Endothelial cell (in vitro differentiated cells): ENCODE data around the gene CNOT1. TPM values are rescaled to one million over a fixed set of nuclear protein-coding genes. Genes with fewer than 3 reads are reported as not detected.

Experiments
- DNase-seq: peaks from one replicate; pipeline ENCODE4 v3.0.0; 2021; ENCODE audit warnings: low spot score
- H3K27ac Mint-ChIP-seq: one replicate; pipeline ENCODE4 v1.8.0; 2021; ENCODE audit warnings: mixed read lengths, inconsistent platforms; ENCODE audit not compliant: unreplicated experiment
- H3K27me3 Mint-ChIP-seq: one replicate; pipeline ENCODE4 v1.8.0; 2021; ENCODE audit warnings: mild to moderate bottlenecking, moderate library complexity, mixed read lengths, inconsistent platforms; ENCODE audit not compliant: unreplicated experiment
- H3K36me3 Mint-ChIP-seq: one replicate; pipeline ENCODE4 v1.8.0; 2021; ENCODE audit warnings: mild to moderate bottlenecking, low read depth, mixed read lengths, inconsistent platforms; ENCODE audit not compliant: unreplicated experiment
- H3K4me1 Mint-ChIP-seq: one replicate; pipeline ENCODE4 v1.8.0; 2021; ENCODE audit warnings: mild to moderate bottlenecking, mixed read lengths, inconsistent platforms; ENCODE audit not compliant: unreplicated experiment
- H3K4me3 Mint-ChIP-seq: one replicate; pipeline ENCODE4 v1.8.0; 2021; ENCODE audit warnings: mild to moderate bottlenecking, mixed read lengths, inconsistent platforms; ENCODE audit not compliant: unreplicated experiment
- H3K9me3 Mint-ChIP-seq: one replicate; pipeline ENCODE4 v1.8.0; 2021; ENCODE audit warnings: mixed read lengths, inconsistent platforms; ENCODE audit not compliant: unreplicated experiment
- total RNA-seq: library from RNA; stranded (reverse); fragmentation: NEBNext Ultra II Directional; extraction: Animal tissue kit (Norgen Biotek cat#: 25700); gene quantifications from one replicate; pipeline ENCODE4 v1.2.1, GENCODE V29; 2021; ENCODE audit not compliant: unreplicated experiment
- TF ChIP-seq, protein P1 (sequence below): fragments of 200-600 bp; sonication (generic); IDR thresholded peaks from one replicate; pipeline ENCODE4 v1.5.0; 2021; ENCODE audit warnings: antibody characterized with exemption; ENCODE audit not compliant: unreplicated experiment

CNOT1 gene
- total RNA-seq, 1 donor from 2014 or later = 152 TPM

DNA sequence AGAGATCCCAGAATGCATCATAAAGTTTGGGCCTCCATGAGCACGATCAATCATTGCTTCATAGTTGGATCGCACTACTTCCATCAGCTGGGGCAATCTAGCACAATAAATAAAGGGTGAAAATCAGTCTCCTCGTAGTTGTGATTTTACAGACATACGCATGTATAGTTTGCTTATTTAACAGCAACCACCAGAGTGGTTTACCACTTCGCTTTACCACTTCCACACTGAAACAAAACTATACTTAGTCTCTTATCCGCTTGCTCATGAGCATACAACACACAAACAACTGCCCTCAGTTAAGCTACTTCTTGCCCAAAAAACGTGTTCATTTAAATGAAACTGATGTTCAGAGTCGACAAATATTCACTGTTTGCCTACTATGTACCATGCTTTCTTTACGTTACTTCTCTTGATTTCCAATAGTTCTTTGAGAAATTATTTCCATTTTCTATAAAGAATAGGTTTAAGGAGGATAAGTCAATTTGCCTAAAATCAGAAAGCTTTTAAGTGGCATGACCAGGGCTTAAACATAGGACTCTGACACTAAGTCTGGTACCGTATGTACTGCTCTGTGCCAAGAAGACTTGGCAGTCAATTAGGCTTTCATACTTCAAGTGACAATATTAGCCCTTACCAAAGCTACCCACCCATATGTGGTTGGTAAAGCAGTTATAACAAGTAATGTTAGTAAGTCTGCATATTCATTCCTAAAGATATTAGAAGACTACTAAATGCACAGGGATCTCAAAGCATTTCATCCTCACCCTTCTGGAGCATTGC is 92.3 kb downstream of the CNOT1 start:
- no peaks in the 10 kb centered on the region for H3K9me3 Mint-ChIP-seq
- no peak overlapping the region for H3K4me3 Mint-ChIP-seq
- no peak overlapping the region for H3K27ac Mint-ChIP-seq
- H3K27me3 Mint-ChIP-seq = peaks cover 2% of the 10 kb centered on the region
- DNase-seq = no peak
- peaks cover 63% of the 10 kb centered on the region for H3K36me3 Mint-ChIP-seq
- H3K4me1 Mint-ChIP-seq = no peaks in the 10 kb centered on the region
- TF ChIP-seq, protein P1, sequence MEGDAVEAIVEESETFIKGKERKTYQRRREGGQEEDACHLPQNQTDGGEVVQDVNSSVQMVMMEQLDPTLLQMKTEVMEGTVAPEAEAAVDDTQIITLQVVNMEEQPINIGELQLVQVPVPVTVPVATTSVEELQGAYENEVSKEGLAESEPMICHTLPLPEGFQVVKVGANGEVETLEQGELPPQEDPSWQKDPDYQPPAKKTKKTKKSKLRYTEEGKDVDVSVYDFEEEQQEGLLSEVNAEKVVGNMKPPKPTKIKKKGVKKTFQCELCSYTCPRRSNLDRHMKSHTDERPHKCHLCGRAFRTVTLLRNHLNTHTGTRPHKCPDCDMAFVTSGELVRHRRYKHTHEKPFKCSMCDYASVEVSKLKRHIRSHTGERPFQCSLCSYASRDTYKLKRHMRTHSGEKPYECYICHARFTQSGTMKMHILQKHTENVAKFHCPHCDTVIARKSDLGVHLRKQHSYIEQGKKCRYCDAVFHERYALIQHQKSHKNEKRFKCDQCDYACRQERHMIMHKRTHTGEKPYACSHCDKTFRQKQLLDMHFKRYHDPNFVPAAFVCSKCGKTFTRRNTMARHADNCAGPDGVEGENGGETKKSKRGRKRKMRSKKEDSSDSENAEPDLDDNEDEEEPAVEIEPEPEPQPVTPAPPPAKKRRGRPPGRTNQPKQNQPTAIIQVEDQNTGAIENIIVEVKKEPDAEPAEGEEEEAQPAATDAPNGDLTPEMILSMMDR = no peak

DNA sequence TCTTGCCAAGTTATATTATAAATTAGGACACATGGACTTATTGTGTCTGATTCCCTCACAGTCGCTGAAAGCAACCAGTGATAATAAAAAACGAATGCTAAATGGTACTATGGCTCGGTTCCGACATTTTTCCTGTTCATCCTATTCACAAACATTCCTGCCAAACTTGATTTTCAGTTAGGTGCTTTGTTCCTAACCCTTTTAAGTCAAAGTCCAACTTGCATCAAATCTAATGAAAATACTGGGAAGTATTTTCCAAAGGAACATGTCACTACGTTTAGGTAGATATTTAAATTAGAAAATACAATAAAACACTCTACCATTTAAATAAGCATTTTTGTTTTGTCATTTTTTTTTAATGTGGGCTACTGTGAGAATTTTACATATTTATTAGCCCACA is 93.3 kb downstream of the CNOT1 start:
- Mint-ChIP-seq H3K27ac (no peak overlapping the region), H3K4me1 (no peaks in the 10 kb centered on the region), H3K4me3 (no peak overlapping the region), H3K27me3 (peaks cover 2% of the 10 kb centered on the region), H3K9me3 (no peaks in the 10 kb centered on the region), H3K36me3 (peaks cover 65% of the 10 kb centered on the region)
- DNase-seq = no peak
- TF ChIP-seq, protein P1 = no peak

DNA sequence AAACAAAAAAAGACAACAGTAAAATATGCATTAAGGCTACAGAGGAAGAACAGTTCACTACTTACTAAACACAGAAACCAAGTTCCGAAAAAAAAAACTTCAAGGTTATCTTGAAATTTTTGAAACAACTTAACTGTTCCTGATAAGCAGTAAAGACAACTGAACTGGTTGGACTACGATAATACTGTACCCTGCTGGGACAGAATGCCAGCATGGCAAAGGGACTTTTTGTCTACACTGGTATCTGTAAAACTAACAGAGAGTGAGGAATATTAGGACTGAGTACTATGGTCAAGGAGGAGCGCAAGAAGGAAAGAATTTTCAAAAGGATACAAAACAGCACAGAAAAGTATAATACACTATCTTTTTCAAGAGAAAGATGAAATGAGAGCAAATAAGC is 94.5 kb downstream of the CNOT1 start:
- no peaks in the 10 kb centered on the region for H3K9me3 Mint-ChIP-seq
- DNase-seq = no peak
- peaks cover 2% of the 10 kb centered on the region for H3K27me3 Mint-ChIP-seq
- TF ChIP-seq, protein P1 = no peak
- no peaks in the 10 kb centered on the region for H3K4me1 Mint-ChIP-seq
- no peak overlapping the region for H3K27ac Mint-ChIP-seq
- H3K4me3 Mint-ChIP-seq = no peak overlapping the region
- H3K36me3 Mint-ChIP-seq = peaks cover 64% of the 10 kb centered on the region

DNA sequence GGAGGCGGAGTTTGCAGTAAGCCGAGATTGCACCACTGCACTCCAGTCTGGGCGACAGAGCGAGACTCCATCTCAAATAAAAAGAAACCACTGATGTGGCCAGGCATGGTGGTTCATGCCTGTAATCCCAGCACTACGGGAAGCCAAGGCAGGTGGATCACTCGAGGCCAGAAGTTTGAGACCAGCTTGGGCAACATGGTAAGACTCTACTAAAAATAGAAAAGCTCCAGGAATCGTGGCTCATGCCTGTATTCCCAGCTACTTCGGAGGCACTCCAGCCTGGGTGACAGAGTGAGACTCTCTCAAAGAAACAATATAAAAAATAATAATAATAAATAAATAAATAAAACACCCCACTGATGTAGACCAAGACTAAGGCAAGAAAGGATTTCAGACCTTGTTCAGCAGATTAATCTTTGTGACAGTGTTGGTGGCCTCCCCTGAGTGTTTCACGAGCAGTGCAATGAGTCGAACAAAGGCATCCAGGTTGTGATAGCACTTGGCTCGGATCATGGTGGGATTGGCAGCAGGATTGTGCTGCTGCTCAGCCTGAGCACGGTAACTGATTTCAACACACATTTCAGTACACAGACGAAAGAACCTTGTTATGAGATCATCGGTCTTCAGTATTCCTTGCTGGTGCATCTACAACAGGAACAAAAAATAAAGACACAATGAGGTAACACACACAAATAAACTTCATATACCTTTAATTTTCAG is 95.7 kb downstream of the CNOT1 start:
- H3K4me3 Mint-ChIP-seq = no peak overlapping the region
- H3K27ac Mint-ChIP-seq = no peak overlapping the region
- H3K4me1 Mint-ChIP-seq = no peaks in the 10 kb centered on the region
- H3K27me3 Mint-ChIP-seq = peaks cover 2% of the 10 kb centered on the region
- peaks cover 58% of the 10 kb centered on the region for H3K36me3 Mint-ChIP-seq
- no peaks in the 10 kb centered on the region for H3K9me3 Mint-ChIP-seq
- TF ChIP-seq, protein P1 = no peak
- no peak for DNase-seq

DNA sequence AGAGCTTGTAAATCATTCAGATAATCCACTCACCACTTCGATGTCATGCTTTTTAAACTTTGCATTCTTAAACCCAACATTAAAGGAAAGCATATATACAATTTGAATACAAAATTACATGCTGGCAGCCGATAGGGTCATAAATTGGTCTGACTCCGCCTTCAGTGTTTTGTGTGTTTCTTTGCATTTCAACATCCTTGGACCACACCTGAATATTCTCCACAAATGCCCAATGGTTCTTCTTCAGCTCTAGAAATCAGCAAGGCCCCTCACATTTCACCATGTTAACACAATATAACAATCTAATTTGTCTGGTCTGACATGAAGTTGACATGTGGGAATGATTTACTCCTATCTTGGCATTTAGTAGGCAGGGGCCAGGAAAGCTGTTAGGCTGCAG is 97.2 kb downstream of the CNOT1 start:
- Mint-ChIP-seq H3K4me3 (no peak overlapping the region), H3K27me3 (peaks cover 2% of the 10 kb centered on the region), H3K4me1 (no peaks in the 10 kb centered on the region), H3K36me3 (peaks cover 45% of the 10 kb centered on the region), H3K9me3 (no peaks in the 10 kb centered on the region), H3K27ac (no peak overlapping the region)
- DNase-seq = no peak
- TF ChIP-seq, protein P1 = no peak
